Measurements from ENCODE around the gene STAT5A. TPM values are rescaled to one million over a fixed set of nuclear protein-coding genes. Genes with fewer than 3 reads are reported as not detected.

The STAT5A gene
- total RNA-seq, 1 experiment from 2014 or later: 0.19 TPM

DNA sequence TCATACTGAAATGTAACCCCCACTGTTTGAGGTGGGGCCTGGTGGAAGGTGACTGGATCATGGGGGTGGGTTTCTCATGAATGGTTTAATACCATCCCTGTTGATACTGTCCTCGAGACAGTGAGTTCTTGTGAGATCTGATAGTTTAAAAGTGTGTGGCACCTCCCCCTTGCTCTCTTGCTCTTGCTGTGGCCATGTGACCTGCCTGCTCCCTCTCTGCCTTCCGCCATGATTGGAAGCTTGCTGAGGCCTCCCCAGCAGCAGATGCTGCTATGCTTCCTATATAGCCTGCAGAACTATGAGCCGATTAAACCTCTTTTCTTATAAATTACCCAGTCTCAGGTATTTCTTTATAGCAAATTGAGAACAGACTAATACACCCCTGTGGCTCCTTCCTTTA lies 59.3 kb downstream of the STAT5A start:
- Histone ChIP-seq H3K36me3 (ENCODE audit: insufficient read depth, low read length, poor library complexity, severe bottlenecking) (peaks cover 3% of the 10 kb centered on the region), H3K4me1 (ENCODE audit: insufficient read depth, low read length, poor library complexity, severe bottlenecking) (no peaks in the 10 kb centered on the region), H3K27ac (ENCODE audit: low read depth, low read length, poor library complexity, severe bottlenecking) (no peak overlapping the region), H3K27me3 (replicated peaks; ENCODE audit: insufficient read depth, low read depth, low read length, poor library complexity) (no peaks in the 10 kb centered on the region), H3K4me3 (ENCODE audit: low read depth, low read length, poor library complexity, severe bottlenecking) (no peak overlapping the region), H3K9me3 (ENCODE audit: low read depth, low read length, poor library complexity, severe bottlenecking) (no peaks in the 10 kb centered on the region)
- DNase-seq (ENCODE audit: low spot score): no peak
- no peak for TF ChIP-seq EZH2 (IDR thresholded peaks at IDR 0.05; ENCODE audit: borderline replicate concordance, low read depth, low read length, poor library complexity, severe bottlenecking)
- TF ChIP-seq, protein P1, sequence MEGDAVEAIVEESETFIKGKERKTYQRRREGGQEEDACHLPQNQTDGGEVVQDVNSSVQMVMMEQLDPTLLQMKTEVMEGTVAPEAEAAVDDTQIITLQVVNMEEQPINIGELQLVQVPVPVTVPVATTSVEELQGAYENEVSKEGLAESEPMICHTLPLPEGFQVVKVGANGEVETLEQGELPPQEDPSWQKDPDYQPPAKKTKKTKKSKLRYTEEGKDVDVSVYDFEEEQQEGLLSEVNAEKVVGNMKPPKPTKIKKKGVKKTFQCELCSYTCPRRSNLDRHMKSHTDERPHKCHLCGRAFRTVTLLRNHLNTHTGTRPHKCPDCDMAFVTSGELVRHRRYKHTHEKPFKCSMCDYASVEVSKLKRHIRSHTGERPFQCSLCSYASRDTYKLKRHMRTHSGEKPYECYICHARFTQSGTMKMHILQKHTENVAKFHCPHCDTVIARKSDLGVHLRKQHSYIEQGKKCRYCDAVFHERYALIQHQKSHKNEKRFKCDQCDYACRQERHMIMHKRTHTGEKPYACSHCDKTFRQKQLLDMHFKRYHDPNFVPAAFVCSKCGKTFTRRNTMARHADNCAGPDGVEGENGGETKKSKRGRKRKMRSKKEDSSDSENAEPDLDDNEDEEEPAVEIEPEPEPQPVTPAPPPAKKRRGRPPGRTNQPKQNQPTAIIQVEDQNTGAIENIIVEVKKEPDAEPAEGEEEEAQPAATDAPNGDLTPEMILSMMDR (conservative IDR thresholded peaks at IDR 0.05; ENCODE audit: low read depth, low read length): no peak
- BruUV-seq (replicated peaks): no TSS peak
- intact Hi-C loops (cut with micrococcal nuclease; ENCODE audit: unreplicated experiment): no loop called here
- ChIA-PET CTCF (no interaction called here), POLR2A (ENCODE audit: low non-redundant PET) (no interaction called here)

DNA sequence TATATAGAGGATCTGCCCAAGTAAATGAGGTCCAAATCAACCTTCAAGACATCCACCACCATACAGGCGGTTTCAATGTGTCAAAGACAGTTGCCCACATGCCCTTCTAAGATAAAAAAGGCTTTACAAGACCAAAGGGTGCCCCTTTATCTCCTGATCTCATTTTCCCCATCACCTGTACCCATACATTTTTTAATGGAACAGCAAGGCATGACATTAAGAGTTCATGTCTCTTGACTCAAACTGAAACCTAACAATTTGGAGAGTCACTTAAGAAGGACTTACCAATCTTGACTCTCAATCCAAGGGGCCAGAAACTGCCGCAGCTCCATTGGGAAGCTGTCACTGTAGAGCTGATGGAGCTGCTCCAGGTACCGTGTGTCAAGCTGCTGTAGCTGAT lies 59.8 kb downstream of the STAT5A start:
- Histone ChIP-seq H3K27ac (ENCODE audit: low read depth, low read length, poor library complexity, severe bottlenecking) (no peak overlapping the region), H3K4me1 (ENCODE audit: insufficient read depth, low read length, poor library complexity, severe bottlenecking) (no peaks in the 10 kb centered on the region), H3K27me3 (replicated peaks; ENCODE audit: insufficient read depth, low read depth, low read length, poor library complexity) (no peaks in the 10 kb centered on the region), H3K4me3 (ENCODE audit: low read depth, low read length, poor library complexity, severe bottlenecking) (no peak overlapping the region), H3K36me3 (ENCODE audit: insufficient read depth, low read length, poor library complexity, severe bottlenecking) (peaks cover 3% of the 10 kb centered on the region), H3K9me3 (ENCODE audit: low read depth, low read length, poor library complexity, severe bottlenecking) (no peaks in the 10 kb centered on the region)
- ChIA-PET CTCF (no interaction called here), POLR2A (ENCODE audit: low non-redundant PET) (no interaction called here)
- BruUV-seq (replicated peaks): no TSS peak
- DNase-seq (ENCODE audit: low spot score): no peak
- TF ChIP-seq EZH2 (IDR thresholded peaks at IDR 0.05; ENCODE audit: borderline replicate concordance, low read depth, low read length, poor library complexity, severe bottlenecking): no peak
- TF ChIP-seq, protein P1 (conservative IDR thresholded peaks at IDR 0.05; ENCODE audit: low read depth, low read length): no peak
- intact Hi-C loops (cut with micrococcal nuclease; ENCODE audit: unreplicated experiment): no loop called here

DNA sequence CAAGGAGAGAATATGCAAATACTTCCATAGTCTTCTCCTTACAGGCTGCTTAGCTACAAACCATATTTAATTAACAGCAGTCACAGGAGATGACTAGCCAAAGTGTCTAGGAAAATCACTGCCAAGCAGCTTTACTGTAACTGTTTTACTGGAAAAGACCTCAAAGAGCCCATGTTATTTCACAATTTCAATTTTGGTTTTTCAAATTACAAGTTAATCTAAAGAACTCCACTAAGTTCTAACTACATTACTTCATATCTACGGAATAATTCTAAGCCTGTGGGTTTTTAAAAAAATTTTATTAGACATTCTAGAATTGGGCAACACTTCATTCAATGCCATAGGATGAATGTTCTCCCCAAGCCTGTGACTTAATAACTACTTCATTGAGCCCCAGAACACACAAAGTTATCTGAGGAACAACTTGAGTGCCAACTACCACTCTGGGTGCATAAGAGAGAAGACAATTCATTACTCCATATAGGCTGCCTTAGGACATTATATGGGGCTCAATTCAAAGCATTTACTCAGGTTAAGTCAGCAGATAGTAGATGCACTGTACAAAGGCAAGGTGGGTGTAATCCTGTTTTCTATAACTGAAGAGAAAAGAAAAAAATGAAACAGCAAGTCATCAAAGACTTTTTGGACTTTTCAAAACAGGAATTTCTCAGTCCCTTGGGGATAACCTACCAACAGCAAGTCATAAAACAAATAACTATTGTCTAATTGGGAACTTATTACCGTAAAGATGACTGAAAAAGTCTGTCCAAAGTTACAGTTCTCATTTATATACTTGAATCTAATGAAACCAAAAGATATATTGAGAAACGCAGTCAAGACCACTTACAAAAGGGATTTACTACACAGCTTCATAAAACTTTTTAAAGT lies 66.9 kb downstream of the STAT5A start:
- POLR2A ChIA-PET (ENCODE audit: low non-redundant PET): no interaction called here
- H3K27me3 ChIP-seq (replicated peaks; ENCODE audit: insufficient read depth, low read depth, low read length, poor library complexity): no peaks in the 10 kb centered on the region
- no peaks in the 10 kb centered on the region for H3K9me3 ChIP-seq (ENCODE audit: low read depth, low read length, poor library complexity, severe bottlenecking)
- no peak overlapping the region for H3K4me3 ChIP-seq (ENCODE audit: low read depth, low read length, poor library complexity, severe bottlenecking)
- no peaks in the 10 kb centered on the region for H3K36me3 ChIP-seq (ENCODE audit: insufficient read depth, low read length, poor library complexity, severe bottlenecking)
- intact Hi-C loops (cut with micrococcal nuclease; ENCODE audit: unreplicated experiment): no loop called here
- no peak for DNase-seq (ENCODE audit: low spot score)
- no TSS peak for BruUV-seq (replicated peaks)
- CTCF ChIA-PET: no interaction called here
- no peak for TF ChIP-seq EZH2 (IDR thresholded peaks at IDR 0.05; ENCODE audit: borderline replicate concordance, low read depth, low read length, poor library complexity, severe bottlenecking)
- TF ChIP-seq, protein P1 (conservative IDR thresholded peaks at IDR 0.05; ENCODE audit: low read depth, low read length): no peak
- H3K4me1 ChIP-seq (ENCODE audit: insufficient read depth, low read length, poor library complexity, severe bottlenecking): no peaks in the 10 kb centered on the region
- no peak overlapping the region for H3K27ac ChIP-seq (ENCODE audit: low read depth, low read length, poor library complexity, severe bottlenecking)

All from A673 (cell line).